Neural progenitor cell (in vitro differentiated cells): ENCODE measurements around the gene RERG. TPM values are rescaled to one million over a fixed set of nuclear protein-coding genes. Genes with fewer than 3 reads are reported as not detected.

Experiments
- DNase-seq: peaks from one replicate; pipeline ENCODE4 v3.0.0-alpha.2; 2016; ENCODE audit warnings: low spot score
- H2AFZ ChIP-seq: fragments of 200-600 bp; sonication (generic); replicated peaks from 2 replicates; pipeline ENCODE4 v1.6.1; 2016; ENCODE audit warnings: antibody characterized with exemption
- H3F3A ChIP-seq: fragments of 200-600 bp; sonication (generic); 2 replicates; pipeline ENCODE4 v1.6.1; 2016; ENCODE audit warnings: antibody characterized with exemption, low read depth
- H3K27ac ChIP-seq: fragments of 200-600 bp; sonication (generic); 2 replicates; pipeline ENCODE4 v1.5.1; 2016; ENCODE audit warnings: mild to moderate bottlenecking
- H3K27me3 ChIP-seq: fragments of 200-600 bp; sonication (generic); 2 replicates; pipeline ENCODE4 v1.6.1; 2016; ENCODE audit warnings: mild to moderate bottlenecking, moderate library complexity
- H3K36me3 ChIP-seq: fragments of 200-600 bp; sonication (generic); 2 replicates; pipeline ENCODE4 v1.5.1; 2016
- H3K4me1 ChIP-seq: fragments of 200-600 bp; sonication (generic); 2 replicates; pipeline ENCODE4 v1.6.1; 2016; ENCODE audit warnings: mixed run types
- H3K4me2 ChIP-seq: fragments of 200-600 bp; sonication (generic); 2 replicates; pipeline ENCODE4 v1.6.1; 2016
- H3K4me3 ChIP-seq: fragments of 200-600 bp; sonication (generic); 2 replicates; pipeline ENCODE4 v1.5.1; 2016
- H3K79me2 ChIP-seq: fragments of 200-600 bp; sonication (generic); 2 replicates; pipeline ENCODE4 v1.6.1; 2016; ENCODE audit warnings: low read depth
- H3K9ac ChIP-seq: fragments of 200-600 bp; sonication (generic); 2 replicates; pipeline ENCODE4 v1.6.1; 2016
- H3K9me3 ChIP-seq: fragments of 200-600 bp; sonication (generic); 2 replicates; pipeline ENCODE4 v1.5.1; 2016; ENCODE audit warnings: low read depth
- H4K20me1 ChIP-seq: fragments of 200-600 bp; sonication (generic); 2 replicates; pipeline ENCODE4 v1.6.1; 2016; ENCODE audit warnings: low read depth
- H3K27ac Mint-ChIP-seq: 3 replicates; pipeline ENCODE4 v1.8.0; 2021; ENCODE audit warnings: mixed read lengths
- H3K27me3 Mint-ChIP-seq: 2 replicates; pipeline ENCODE4 v1.8.0; 2022; ENCODE audit warnings: low read depth, mild to moderate bottlenecking, inconsistent platforms, moderate library complexity, mixed read lengths; ENCODE audit not compliant: insufficient read depth
- H3K36me3 Mint-ChIP-seq: 3 replicates; pipeline ENCODE4 v1.8.0; 2021; ENCODE audit warnings: mixed read lengths
- H3K4me1 Mint-ChIP-seq: 3 replicates; pipeline ENCODE4 v1.8.0; 2021; ENCODE audit warnings: mixed read lengths
- H3K4me3 Mint-ChIP-seq: 3 replicates; pipeline ENCODE4 v1.8.0; 2021; ENCODE audit warnings: mild to moderate bottlenecking, moderate library complexity, mixed read lengths
- H3K9me3 Mint-ChIP-seq: 3 replicates; pipeline ENCODE4 v1.8.0; 2020; ENCODE audit warnings: mixed read lengths
- EZH2 ChIP-seq: fragments of 200-600 bp; sonication (generic); IDR thresholded peaks from 2 replicates; pipeline ENCODE4 v1.6.1; 2017; ENCODE audit warnings: antibody characterized with exemption, mild to moderate bottlenecking, moderate library complexity
- EZH2phosphoT487 ChIP-seq: fragments of 200-600 bp; sonication (generic); IDR thresholded peaks from 2 replicates; pipeline ENCODE4 v1.6.1; 2017; ENCODE audit warnings: antibody characterized with exemption
- total RNA-seq: library from RNA; depleted of rRNA; stranded (reverse); fragments of >200 nt; gene quantifications from 2 replicates; pipeline ENCODE4 v1.2.3, GENCODE V29; 2015; ENCODE audit warnings: low replicate concordance
- TF ChIP-seq, protein P1 (sequence below): fragments of 200-600 bp; sonication (generic); IDR thresholded peaks from 2 replicates; pipeline ENCODE4 v1.5.1; 2017; ENCODE audit warnings: antibody characterized with exemption, mild to moderate bottlenecking

Gene RERG
- total RNA-seq, 1 donor from 2014 or later: 0.06 TPM

DNA sequence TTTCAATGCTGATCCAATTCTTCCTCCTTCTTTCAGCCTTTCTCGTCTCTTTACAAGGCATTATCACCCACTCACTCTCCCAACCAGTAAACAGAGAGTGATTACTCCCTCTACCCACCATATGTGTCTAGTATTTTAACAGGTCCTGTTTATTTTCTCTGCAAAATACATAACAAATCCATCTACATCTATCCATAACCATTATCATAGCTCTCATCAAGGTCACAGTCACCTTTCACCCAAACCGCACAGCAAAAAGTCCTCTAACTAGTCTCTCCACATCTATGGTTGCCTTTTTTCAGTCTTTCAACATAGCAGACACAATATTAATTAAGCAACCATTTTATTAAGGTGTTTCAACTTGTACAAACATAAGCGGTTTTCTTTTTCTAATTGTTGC is 21.9 kb upstream of the RERG start:
- Histone ChIP-seq H4K20me1 (no peaks in the 10 kb centered on the region), H3K4me3 (no peak overlapping the region), H3K9ac (no peak overlapping the region), H3K79me2 (no peaks in the 10 kb centered on the region), H3K27me3 (no peaks in the 10 kb centered on the region), H3K27ac (no peak overlapping the region), H3K9me3 (no peaks in the 10 kb centered on the region), H3K36me3 (no peaks in the 10 kb centered on the region), H2AFZ (no peak overlapping the region), H3K4me2 (no peak overlapping the region), H3K4me1 (no peaks in the 10 kb centered on the region), H3F3A (no peaks in the 10 kb centered on the region)
- TF ChIP-seq, protein P1, sequence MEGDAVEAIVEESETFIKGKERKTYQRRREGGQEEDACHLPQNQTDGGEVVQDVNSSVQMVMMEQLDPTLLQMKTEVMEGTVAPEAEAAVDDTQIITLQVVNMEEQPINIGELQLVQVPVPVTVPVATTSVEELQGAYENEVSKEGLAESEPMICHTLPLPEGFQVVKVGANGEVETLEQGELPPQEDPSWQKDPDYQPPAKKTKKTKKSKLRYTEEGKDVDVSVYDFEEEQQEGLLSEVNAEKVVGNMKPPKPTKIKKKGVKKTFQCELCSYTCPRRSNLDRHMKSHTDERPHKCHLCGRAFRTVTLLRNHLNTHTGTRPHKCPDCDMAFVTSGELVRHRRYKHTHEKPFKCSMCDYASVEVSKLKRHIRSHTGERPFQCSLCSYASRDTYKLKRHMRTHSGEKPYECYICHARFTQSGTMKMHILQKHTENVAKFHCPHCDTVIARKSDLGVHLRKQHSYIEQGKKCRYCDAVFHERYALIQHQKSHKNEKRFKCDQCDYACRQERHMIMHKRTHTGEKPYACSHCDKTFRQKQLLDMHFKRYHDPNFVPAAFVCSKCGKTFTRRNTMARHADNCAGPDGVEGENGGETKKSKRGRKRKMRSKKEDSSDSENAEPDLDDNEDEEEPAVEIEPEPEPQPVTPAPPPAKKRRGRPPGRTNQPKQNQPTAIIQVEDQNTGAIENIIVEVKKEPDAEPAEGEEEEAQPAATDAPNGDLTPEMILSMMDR: no peak
- no peak for TF ChIP-seq EZH2
- no peak for TF ChIP-seq EZH2phosphoT487
- Mint-ChIP-seq H3K4me3 (no peak overlapping the region), H3K4me1 (no peaks in the 10 kb centered on the region), H3K9me3 (peaks cover 6% of the 10 kb centered on the region), H3K36me3 (no peaks in the 10 kb centered on the region), H3K27ac (no peak overlapping the region), H3K27me3 (no peaks in the 10 kb centered on the region)
- DNase-seq: no peak

- H3K4me3 Mint-ChIP-seq: no peak overlapping the region
- H3K27ac Mint-ChIP-seq: no peak overlapping the region
- Histone ChIP-seq H3K4me3 (no peak overlapping the region), H3K27me3 (peaks cover 4% of the 10 kb centered on the region), H3K27ac (no peak overlapping the region), H4K20me1 (no peaks in the 10 kb centered on the region), H3K79me2 (no peaks in the 10 kb centered on the region), H2AFZ (no peak overlapping the region), H3K9ac (no peak overlapping the region), H3K36me3 (no peaks in the 10 kb centered on the region), H3K4me1 (no peaks in the 10 kb centered on the region), H3F3A (no peaks in the 10 kb centered on the region), H3K9me3 (no peaks in the 10 kb centered on the region), H3K4me2 (no peak overlapping the region)
- H3K9me3 Mint-ChIP-seq: no peaks in the 10 kb centered on the region
- H3K36me3 Mint-ChIP-seq: no peaks in the 10 kb centered on the region
- TF ChIP-seq, protein P1: no peak
- TF ChIP-seq EZH2phosphoT487: no peak
- H3K27me3 Mint-ChIP-seq: no peaks in the 10 kb centered on the region
- DNase-seq: no peak
- H3K4me1 Mint-ChIP-seq: no peaks in the 10 kb centered on the region
Observed at GRCh38 chr12:15240898-15241297, 19.7 kb upstream of the RERG start.

DNA sequence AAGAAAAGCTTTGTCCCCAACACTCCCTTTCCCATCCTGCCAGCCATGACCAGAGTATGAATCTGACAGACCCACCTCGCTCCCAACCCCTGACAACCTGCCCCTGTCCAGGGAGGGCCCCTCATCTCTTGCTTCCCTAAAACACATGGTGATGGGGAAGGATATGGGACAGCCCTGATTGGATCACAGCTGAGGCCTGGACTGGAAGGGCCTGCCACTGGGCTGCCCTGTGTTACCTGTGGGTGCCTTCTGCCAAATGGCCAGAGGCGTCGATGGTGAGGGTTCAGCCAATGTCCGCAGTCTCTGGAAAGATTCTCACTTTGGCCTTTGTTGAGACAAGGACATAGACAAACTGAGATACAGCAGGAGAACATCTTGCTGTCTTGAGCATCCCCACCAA is 13.3 kb upstream of the RERG start:
- no peaks in the 10 kb centered on the region for H3F3A ChIP-seq
- Mint-ChIP-seq H3K4me1 (no peaks in the 10 kb centered on the region), H3K9me3 (no peaks in the 10 kb centered on the region), H3K27ac (no peak overlapping the region), H3K4me3 (no peak overlapping the region), H3K36me3 (no peaks in the 10 kb centered on the region), H3K27me3 (peaks cover 2% of the 10 kb centered on the region)
- no peaks in the 10 kb centered on the region for H3K4me1 ChIP-seq
- H3K27me3 ChIP-seq: peaks cover 27% of the 10 kb centered on the region
- TF ChIP-seq, protein P1: no peak
- TF ChIP-seq EZH2 (no peak), EZH2phosphoT487 (no peak)
- DNase-seq: no peak
- H3K9ac ChIP-seq: no peak overlapping the region
- H3K9me3 ChIP-seq: no peaks in the 10 kb centered on the region
- no peak overlapping the region for H3K4me3 ChIP-seq
- H3K27ac ChIP-seq: no peak overlapping the region
- no peak overlapping the region for H3K4me2 ChIP-seq
- no peaks in the 10 kb centered on the region for H3K79me2 ChIP-seq
- H2AFZ ChIP-seq: no peak overlapping the region
- H3K36me3 ChIP-seq: no peaks in the 10 kb centered on the region
- no peaks in the 10 kb centered on the region for H4K20me1 ChIP-seq

GRCh38 chr12:15234011-15234410 is 12.8 kb upstream of the RERG start:
- Histone ChIP-seq H3K36me3 (no peaks in the 10 kb centered on the region), H3K27ac (no peak overlapping the region), H3K9me3 (no peaks in the 10 kb centered on the region), H4K20me1 (no peaks in the 10 kb centered on the region), H3K4me1 (no peaks in the 10 kb centered on the region), H3F3A (no peaks in the 10 kb centered on the region), H3K4me3 (no peak overlapping the region), H3K9ac (no peak overlapping the region), H3K4me2 (no peak overlapping the region), H3K79me2 (no peaks in the 10 kb centered on the region), H3K27me3 (peaks cover 29% of the 10 kb centered on the region), H2AFZ (no peak overlapping the region)
- no peaks in the 10 kb centered on the region for H3K9me3 Mint-ChIP-seq
- TF ChIP-seq, protein P1: no peak
- TF ChIP-seq EZH2: no peak
- no peak for TF ChIP-seq EZH2phosphoT487
- H3K27me3 Mint-ChIP-seq: peaks cover 2% of the 10 kb centered on the region
- H3K36me3 Mint-ChIP-seq: no peaks in the 10 kb centered on the region
- no peak overlapping the region for H3K27ac Mint-ChIP-seq
- DNase-seq: no peak
- no peaks in the 10 kb centered on the region for H3K4me1 Mint-ChIP-seq
- no peak overlapping the region for H3K4me3 Mint-ChIP-seq
